Measurements from ENCODE around the gene C11orf16. TPM values are rescaled to one million over a fixed set of nuclear protein-coding genes. Genes with fewer than 3 reads are reported as not detected.
"Not testable (repeated sequence)": the region's sequence is repeated elsewhere in the genome, so short reads cannot be mapped to it uniquely, and the experiment has no call there.

C11orf16 gene
- total and polyA plus RNA-seq, 8 donors = not detected

DNA sequence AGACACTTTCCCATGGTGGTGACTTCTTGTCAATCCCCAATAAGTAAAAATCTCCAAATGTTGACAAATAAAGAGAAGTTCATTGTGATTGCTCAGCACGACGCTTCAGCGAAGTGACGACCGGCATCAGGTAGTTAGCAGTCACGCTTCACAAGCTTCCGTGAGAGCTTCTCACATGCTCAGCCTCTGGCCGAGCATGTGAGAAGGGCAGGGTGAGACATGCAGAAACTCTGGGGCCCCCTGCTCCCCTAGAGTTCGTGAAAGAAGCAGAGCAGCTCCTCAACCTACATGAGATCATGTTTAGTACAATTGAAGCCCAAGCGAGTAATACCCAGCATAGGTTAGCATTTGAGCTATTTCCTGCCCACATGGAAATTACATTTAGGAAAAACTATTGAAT lies 4.4 kb upstream of the C11orf16 start:
- intact Hi-C loops (cut with DNase I) = no loop called here
- Histone ChIP-seq H3K27ac (no peak overlapping the region), H3K4me3 (no peak overlapping the region), H3K9me3 (no peaks in the 10 kb centered on the region), H3K4me1 (no peaks in the 10 kb centered on the region), H3K36me3 (no peaks in the 10 kb centered on the region), H3K27me3 (no peaks in the 10 kb centered on the region)
- ATAC-seq (no peak), DNase-seq (no peak), FAIRE-seq (no peak)
- 83 to 86% methylated on average over 10 of the region's 10 CpGs for WGBS, 2 donors
- TF ChIP-seq, protein P1, sequence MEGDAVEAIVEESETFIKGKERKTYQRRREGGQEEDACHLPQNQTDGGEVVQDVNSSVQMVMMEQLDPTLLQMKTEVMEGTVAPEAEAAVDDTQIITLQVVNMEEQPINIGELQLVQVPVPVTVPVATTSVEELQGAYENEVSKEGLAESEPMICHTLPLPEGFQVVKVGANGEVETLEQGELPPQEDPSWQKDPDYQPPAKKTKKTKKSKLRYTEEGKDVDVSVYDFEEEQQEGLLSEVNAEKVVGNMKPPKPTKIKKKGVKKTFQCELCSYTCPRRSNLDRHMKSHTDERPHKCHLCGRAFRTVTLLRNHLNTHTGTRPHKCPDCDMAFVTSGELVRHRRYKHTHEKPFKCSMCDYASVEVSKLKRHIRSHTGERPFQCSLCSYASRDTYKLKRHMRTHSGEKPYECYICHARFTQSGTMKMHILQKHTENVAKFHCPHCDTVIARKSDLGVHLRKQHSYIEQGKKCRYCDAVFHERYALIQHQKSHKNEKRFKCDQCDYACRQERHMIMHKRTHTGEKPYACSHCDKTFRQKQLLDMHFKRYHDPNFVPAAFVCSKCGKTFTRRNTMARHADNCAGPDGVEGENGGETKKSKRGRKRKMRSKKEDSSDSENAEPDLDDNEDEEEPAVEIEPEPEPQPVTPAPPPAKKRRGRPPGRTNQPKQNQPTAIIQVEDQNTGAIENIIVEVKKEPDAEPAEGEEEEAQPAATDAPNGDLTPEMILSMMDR (IDR thresholded peaks at IDR 0.05) = no peak

DNA sequence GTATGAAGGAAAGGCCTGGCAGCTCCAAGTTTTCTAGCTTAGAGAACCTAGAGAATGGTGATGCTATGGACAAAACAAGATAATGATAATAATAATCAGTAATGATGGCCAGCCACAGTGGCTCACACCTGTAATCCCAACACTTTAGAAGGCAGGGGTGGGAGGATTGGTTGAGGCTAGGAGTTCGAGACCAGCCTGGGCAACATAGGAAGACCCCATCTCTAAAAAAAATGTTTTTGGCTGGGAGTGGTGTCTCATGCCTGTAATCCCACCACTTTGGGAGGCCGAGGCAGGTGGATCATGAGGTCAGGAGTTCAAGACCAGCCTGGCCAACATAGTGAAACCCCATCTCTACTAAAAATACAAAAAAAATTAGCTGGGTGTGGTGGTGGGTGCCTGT lies 3.0 kb upstream of the C11orf16 start:
- H3K27ac ChIP-seq; intact Hi-C loops (cut with DNase I); H3K9me3 ChIP-seq; DNase-seq; H3K36me3 ChIP-seq; H3K4me3 ChIP-seq; ATAC-seq; H3K4me1 ChIP-seq; FAIRE-seq; H3K27me3 ChIP-seq: not testable (repeated sequence)
- 77 to 80% methylated on average over 2 of the region's 2 CpGs for WGBS, 2 donors

DNA sequence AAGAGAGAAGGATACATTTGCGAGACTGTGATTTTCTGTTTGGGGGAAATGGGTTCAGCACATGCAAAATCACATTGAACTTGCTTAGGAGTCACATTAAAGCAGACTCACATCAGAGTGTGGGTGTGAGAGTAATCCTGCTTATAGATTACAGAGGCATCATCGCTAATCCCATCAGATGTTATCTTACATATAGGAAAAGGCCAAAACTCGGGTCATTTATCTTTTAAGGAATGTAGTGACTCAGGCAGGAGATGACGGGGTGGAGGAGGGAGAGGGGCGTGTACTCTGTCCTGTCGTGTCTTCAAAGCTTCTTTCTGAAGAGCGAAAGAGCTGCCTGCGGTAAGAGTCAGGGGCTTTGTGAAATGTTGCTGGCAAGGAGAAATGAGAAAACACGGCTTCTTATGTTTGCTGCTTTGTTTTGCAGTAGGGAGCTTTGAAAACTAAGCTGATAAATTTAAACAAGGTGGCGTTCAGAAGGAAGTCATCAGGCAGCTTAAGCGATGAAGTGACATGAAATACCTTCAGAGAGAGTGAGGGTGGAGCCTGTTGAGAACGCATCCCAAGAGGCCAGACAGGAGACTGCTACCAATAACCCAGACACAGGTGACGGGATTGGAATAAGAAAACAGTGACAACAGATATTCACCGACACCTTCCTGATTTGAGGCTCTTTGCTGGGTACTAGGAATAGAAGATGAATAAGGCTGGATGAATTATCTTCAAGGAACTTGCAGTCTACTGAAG lies 2.2 kb upstream of the C11orf16 start:
- Histone ChIP-seq H3K27ac (no peak overlapping the region), H3K27me3 (no peaks in the 10 kb centered on the region), H3K36me3 (no peaks in the 10 kb centered on the region), H3K4me3 (no peak overlapping the region), H3K9me3 (no peaks in the 10 kb centered on the region), H3K4me1 (no peaks in the 10 kb centered on the region)
- no peak for DNase-seq
- intact Hi-C loops (cut with DNase I) = no loop called here
- ATAC-seq = peak in 1 of 4 donors; percentile 17
- whole genome bisulfite sequencing, 2 donors = 56 to 62% methylated on average over 14 of the region's 14 CpGs
- TF ChIP-seq, protein P1 (IDR thresholded peaks at IDR 0.05) = no peak
- no peak for FAIRE-seq

DNA sequence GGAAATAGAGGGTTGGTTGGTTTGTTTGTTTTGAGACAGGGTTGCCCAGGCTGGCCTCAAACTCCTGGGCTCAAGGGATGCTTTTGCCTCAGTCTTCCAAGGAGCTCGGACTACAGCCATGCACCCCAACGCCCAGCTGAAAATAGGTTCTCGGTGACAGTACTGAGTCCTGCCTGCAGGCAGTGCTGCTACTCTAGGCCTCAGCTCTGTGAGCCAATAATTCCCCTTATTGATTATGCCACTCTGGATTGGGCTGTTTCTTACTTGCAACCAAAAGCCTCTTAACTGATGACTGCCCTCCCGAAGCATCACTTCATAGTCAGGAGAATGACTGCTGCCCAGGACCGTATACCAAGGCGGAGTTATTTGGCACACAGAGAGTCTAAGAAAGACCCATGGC lies 1.2 kb upstream of the C11orf16 start:
- H3K36me3 ChIP-seq = no peaks in the 10 kb centered on the region
- H3K9me3 ChIP-seq = no peaks in the 10 kb centered on the region
- H3K4me1 ChIP-seq = no peaks in the 10 kb centered on the region
- ATAC-seq (no peak), DNase-seq (no peak), FAIRE-seq (no peak)
- intact Hi-C loops (cut with DNase I) = no loop called here
- no peak overlapping the region for H3K4me3 ChIP-seq
- H3K27me3 ChIP-seq = no peaks in the 10 kb centered on the region
- no peak overlapping the region for H3K27ac ChIP-seq
- WGBS, 2 donors = 83 to 88% methylated on average over 6 of the region's 6 CpGs
- TF ChIP-seq, protein P1 (IDR thresholded peaks at IDR 0.05) = no peak

DNA sequence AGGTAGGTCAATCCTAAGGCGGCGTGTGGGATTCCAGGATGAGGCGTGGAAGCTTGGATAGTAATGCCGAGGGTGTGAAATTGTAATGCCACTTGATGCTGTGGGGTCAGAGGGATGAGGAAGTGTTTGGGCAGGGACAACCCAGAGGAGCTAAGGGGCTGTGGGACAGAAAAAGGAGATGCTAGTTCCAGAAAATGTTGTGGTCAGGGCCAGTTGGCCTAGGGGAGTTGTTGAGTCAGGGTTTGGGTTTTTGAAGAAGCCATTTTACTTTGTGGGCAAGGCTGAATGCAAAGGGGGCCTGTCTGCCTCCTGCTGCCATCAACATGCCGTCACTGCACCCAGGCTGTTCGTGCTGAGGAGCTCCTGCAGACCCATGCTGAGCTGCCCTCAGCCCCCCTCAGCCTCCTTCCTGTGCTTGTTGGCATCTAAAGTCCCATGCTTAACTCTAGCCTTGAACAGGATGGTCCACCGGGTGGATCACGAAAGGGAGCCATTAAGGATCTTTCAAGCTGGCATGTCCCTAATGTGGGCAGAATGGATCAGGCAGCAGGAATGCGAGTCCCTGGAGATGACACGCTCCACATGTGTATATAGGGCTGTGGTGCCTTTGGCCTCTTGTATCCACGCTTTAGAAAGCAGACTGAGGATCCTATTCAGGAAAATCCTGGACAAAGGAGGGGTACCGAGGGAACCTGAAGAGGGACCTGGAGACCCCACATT lies 2.1 kb downstream of the C11orf16 start:
- WGBS, 2 donors = 93 to 94% methylated on average over 12 of the region's 12 CpGs
- H3K36me3 ChIP-seq = no peaks in the 10 kb centered on the region
- no peaks in the 10 kb centered on the region for H3K4me1 ChIP-seq
- FAIRE-seq (no peak), ATAC-seq (no peak), DNase-seq (no peak)
- intact Hi-C loops (cut with DNase I) = no loop called here
- no peak overlapping the region for H3K27ac ChIP-seq
- no peaks in the 10 kb centered on the region for H3K9me3 ChIP-seq
- TF ChIP-seq, protein P1 (IDR thresholded peaks at IDR 0.05) = no peak
- no peaks in the 10 kb centered on the region for H3K27me3 ChIP-seq
- no peak overlapping the region for H3K4me3 ChIP-seq
